Uterus (tissue), 4 donors: Measurements from ENCODE around the gene ADSL. TPM values are rescaled to one million over a fixed set of nuclear protein-coding genes. Genes with fewer than 3 reads are reported as not detected.

ENCODE experiments used
- DNase-seq, 2 donors: peaks; one replicate each; pipeline ENCODE4 v3.0.0-alpha.2; 2019 to 2020
- H3K27ac ChIP-seq, 2 donors: fragments of 200-600 bp; sonication (generic); 1 replicate in 1 of 2; 2 replicates in 1 of 2; pipeline ENCODE4 v1.5.1; 2016 to 2018
- H3K27me3 ChIP-seq, 2 donors: fragments of 200-600 bp; sonication (generic); one replicate each; pipeline ENCODE4 v1.5.1; 2018 to 2019; ENCODE audit warnings: control low read depth in 1 of 2
- H3K36me3 ChIP-seq, 2 donors: fragments of 200-600 bp; sonication (generic); one replicate each; pipeline ENCODE4 v1.5.1; 2019; ENCODE audit warnings: control low read depth in 1 of 2
- H3K4me1 ChIP-seq, 2 donors: fragments of 200-600 bp; sonication (generic); one replicate each; pipeline ENCODE4 v1.5.1; 2018 to 2019; ENCODE audit warnings: control low read depth in 1 of 2
- H3K4me3 ChIP-seq, 2 donors: fragments of 200-600 bp; sonication (generic); 1 replicate in 1 of 2; 2 replicates in 1 of 2; pipeline ENCODE4 v1.5.1; 2018 to 2019; ENCODE audit warnings: mild to moderate bottlenecking in 1 of 2
- H3K9me3 ChIP-seq, 2 donors: fragments of 200-600 bp; sonication (generic); one replicate each; pipeline ENCODE4 v1.5.1; 2019; ENCODE audit warnings: control low read depth in 1 of 2
- CTCF ChIP-seq, 4 experiments: fragments of 200-600 bp in 2 of 4; fragments of 450-650 bp in 2 of 4; sonication (generic) in 2 of 4; IDR thresholded peaks; one replicate each; pipeline ENCODE4 v1.5.1; 2016 to 2019; ENCODE audit warnings: antibody characterized with exemption in 4 of 4, mild to moderate bottlenecking in 2 of 4, moderate library complexity in 1 of 4
- POLR2A ChIP-seq, 2 donors: fragments of 450-650 bp; IDR thresholded peaks; one replicate each; pipeline ENCODE4 v1.6.1; 2016; ENCODE audit warnings: antibody characterized with exemption in 2 of 2, mild to moderate bottlenecking in 1 of 2, moderate library complexity in 1 of 2
- intact Hi-C: fragments of 100-400 bp; cut with DNase I; formaldehyde crosslinking; loops from one replicate; pipeline ENCODE4 v1.15.1; 2023; ENCODE audit warnings: low total_unique reads
- total RNA-seq, 4 donors: library from RNA; depleted of rRNA in 3 of 4; stranded (reverse); fragments of >200 nt in 3 of 4; gene quantifications; one replicate each; pipeline versions ENCODE4 v1.1.0 to v1.2.4, GENCODE V29; 2014 to 2023
- donor health status: DM: yes; HTN: yes; CAD: no.

Gene ADSL
- total RNA-seq, 4 donors from 2014 or later, result 28.5 to 151 (median 79.5) TPM

- no peak for TF ChIP-seq CTCF (IDR thresholded peaks at IDR 0.05)
- no peak for TF ChIP-seq POLR2A (IDR thresholded peaks at IDR 0.05)
- intact Hi-C loops, result no loop called here
- no peaks in the 10 kb centered on the region for H3K36me3 ChIP-seq
- no peak overlapping the region for H3K4me3 ChIP-seq
- H3K27me3 ChIP-seq, result no peaks in the 10 kb centered on the region
- H3K9me3 ChIP-seq, result no peaks in the 10 kb centered on the region
- DNase-seq, result no peak
- H3K4me1 ChIP-seq, result no peaks in the 10 kb centered on the region
- H3K27ac ChIP-seq, result no peak overlapping the region
Measured at GRCh38 chr22:40419718-40420117, 73.4 kb downstream of the ADSL start.

GRCh38 chr22:40420341-40421081, 74.2 kb downstream of the ADSL start:
- Histone ChIP-seq H3K9me3 (no peaks in the 10 kb centered on the region), H3K36me3 (no peaks in the 10 kb centered on the region), H3K27ac (no peak overlapping the region), H3K4me3 (no peak overlapping the region), H3K4me1 (no peaks in the 10 kb centered on the region), H3K27me3 (no peaks in the 10 kb centered on the region)
- intact Hi-C loops, result no loop called here
- TF ChIP-seq CTCF (IDR thresholded peaks at IDR 0.05) (no peak), POLR2A (IDR thresholded peaks at IDR 0.05) (no peak)
- DNase-seq, result no peak

GRCh38 chr22:40421082-40421350, 74.7 kb downstream of the ADSL start:
- no peak for DNase-seq
- TF ChIP-seq POLR2A (IDR thresholded peaks at IDR 0.05) (no peak), CTCF (IDR thresholded peaks at IDR 0.05) (no peak)
- H3K27ac ChIP-seq, result no peak overlapping the region
- intact Hi-C loops, result no loop called here
- no peaks in the 10 kb centered on the region for H3K9me3 ChIP-seq
- no peaks in the 10 kb centered on the region for H3K36me3 ChIP-seq
- no peak overlapping the region for H3K4me3 ChIP-seq
- H3K27me3 ChIP-seq, result no peaks in the 10 kb centered on the region
- no peaks in the 10 kb centered on the region for H3K4me1 ChIP-seq

- no peak for TF ChIP-seq CTCF (IDR thresholded peaks at IDR 0.05)
- no peak for TF ChIP-seq POLR2A (IDR thresholded peaks at IDR 0.05)
- Histone ChIP-seq H3K4me1 (no peaks in the 10 kb centered on the region), H3K9me3 (no peaks in the 10 kb centered on the region), H3K27ac (no peak overlapping the region), H3K27me3 (no peaks in the 10 kb centered on the region), H3K4me3 (no peak overlapping the region), H3K36me3 (no peaks in the 10 kb centered on the region)
- no peak for DNase-seq
- intact Hi-C loops, result no loop called here
Measured at GRCh38 chr22:40421941-40422340, 75.6 kb downstream of the ADSL start.

GRCh38 chr22:40422558-40423309, 76.4 kb downstream of the ADSL start:
- DNase-seq, result no peak
- intact Hi-C loops, result no loop called here
- Histone ChIP-seq H3K4me3 (no peak overlapping the region), H3K9me3 (no peaks in the 10 kb centered on the region), H3K27ac (no peak overlapping the region), H3K36me3 (no peaks in the 10 kb centered on the region), H3K4me1 (no peaks in the 10 kb centered on the region), H3K27me3 (no peaks in the 10 kb centered on the region)
- TF ChIP-seq POLR2A (IDR thresholded peaks at IDR 0.05) (no peak), CTCF (IDR thresholded peaks at IDR 0.05) (no peak)
